Measurements from ENCODE around the gene UBE3D.

The UBE3D gene, protein sequence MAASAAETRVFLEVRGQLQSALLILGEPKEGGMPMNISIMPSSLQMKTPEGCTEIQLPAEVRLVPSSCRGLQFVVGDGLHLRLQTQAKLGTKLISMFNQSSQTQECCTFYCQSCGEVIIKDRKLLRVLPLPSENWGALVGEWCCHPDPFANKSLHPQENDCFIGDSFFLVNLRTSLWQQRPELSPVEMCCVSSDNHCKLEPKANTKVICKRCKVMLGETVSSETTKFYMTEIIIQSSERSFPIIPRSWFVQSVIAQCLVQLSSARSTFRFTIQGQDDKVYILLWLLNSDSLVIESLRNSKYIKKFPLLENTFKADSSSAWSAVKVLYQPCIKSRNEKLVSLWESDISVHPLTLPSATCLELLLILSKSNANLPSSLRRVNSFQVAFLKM

DNA sequence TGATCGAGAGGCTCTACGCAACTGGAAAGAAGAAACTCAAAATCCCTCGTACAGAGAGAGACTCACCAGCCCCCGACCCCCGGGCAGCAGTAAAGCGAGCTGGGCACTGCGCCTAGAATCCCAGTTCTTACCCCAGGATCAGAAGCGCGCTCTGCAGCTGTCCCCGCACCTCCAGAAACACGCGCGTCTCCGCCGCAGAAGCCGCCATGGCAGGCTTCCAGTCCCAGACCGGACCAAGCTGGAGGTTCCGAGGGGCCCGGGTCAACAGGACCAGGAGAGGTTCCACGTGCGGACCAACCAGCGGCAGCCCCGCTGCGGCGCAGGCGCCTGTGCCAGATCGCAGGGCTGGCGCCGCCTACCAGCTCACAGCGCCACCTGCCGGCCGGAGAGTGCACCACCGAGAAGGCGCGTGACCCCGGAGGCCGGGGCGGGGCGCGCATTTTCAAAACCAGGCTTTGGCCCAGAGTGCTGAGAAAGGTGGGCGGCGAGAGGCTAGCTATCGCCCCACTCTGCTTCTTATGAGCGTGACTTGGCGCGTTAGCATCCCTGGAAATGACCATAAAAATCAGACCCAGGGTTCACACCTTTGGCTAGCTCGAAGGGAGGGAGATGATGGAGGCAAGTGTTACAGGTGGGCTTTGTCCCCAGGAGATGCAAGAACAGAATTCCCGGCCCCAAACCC, at the start of gene UBE3D:
TSS of gene UBE3D (minus strand) at position 331 of the 682 bp plus-strand sequence. CDS start at position 208, 123 bp downstream.
- DNase-seq, result peak; percentile 75

DNA sequence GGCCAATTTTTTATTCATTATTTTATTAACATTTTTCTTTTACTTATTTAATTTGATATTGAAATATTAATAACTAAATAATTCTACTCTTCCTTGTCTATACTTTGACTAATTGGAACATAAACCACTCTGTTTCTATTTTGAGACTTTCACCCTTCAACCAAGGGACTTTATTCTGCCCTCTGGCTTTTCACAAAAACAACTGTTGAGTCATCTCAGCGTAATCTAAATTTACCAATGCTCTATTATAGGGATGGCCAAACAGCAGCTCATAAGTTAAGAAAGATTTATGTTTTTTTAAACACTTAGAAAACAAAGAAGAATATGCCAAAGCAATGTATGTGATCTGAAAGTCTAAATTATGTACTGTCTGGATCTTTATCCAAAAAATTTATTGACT, 48.5 kb upstream of the UBE3D start:
- no peak for DNase-seq

DNA sequence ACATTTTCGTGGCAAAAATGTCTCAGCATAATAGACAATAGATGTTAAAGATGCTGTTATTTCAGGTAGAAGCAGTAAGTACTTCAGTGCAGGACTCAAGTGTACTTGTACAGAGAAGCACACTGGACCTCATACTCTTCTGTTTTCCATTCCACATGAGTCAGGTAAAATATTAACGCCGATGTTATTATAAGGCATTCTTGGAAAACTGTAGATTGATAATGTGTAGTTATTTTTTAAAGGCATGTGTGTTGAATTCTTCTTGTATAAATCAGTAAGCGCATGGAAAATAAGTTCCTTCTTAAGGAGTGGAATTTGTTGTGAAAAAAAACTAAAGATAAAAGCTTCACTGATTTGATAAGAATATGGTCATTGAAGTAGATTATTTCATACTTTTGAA, 47.6 kb upstream of the UBE3D start:
- DNase-seq, result no peak

DNA sequence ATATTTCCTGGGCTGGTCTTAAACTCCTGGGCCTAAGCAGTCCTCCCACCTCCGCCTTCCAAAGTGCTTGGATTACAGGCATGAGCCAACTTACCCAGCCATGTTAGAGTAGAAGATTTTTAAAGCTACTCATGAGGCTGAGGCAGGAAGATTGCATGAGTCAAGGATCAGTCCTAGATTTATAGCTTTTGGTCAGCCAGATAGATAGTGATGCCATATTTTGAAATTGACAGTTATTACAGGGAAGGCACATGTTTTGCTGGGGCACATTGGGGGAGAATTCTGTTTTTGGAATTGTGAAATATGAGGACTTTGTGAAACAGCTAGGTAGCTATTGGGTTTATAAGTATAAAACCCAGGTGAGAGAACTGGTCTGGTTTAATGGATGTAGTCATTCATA, 42.7 kb upstream of the UBE3D start:
- DNase-seq, result no peak

DNA sequence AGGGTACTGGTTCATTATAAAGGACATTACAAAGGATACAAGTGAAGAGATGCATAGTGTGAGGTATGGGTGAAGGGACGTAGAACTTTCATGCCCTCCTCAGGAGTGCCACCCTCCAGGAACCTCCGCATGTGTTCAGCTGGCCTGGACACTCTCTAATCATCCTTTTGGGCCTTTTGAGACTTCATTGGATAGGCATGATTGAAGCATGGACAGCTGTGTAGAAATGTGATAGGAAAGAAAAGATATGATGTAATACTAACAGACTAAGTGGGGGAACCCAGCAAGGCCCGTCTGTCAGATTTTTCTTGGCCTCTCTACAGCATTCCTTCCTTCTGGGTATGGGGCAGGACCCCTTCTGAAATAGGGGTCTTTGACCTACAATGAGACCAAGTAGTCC, 32.9 kb upstream of the UBE3D start:
- no peak for DNase-seq

DNA sequence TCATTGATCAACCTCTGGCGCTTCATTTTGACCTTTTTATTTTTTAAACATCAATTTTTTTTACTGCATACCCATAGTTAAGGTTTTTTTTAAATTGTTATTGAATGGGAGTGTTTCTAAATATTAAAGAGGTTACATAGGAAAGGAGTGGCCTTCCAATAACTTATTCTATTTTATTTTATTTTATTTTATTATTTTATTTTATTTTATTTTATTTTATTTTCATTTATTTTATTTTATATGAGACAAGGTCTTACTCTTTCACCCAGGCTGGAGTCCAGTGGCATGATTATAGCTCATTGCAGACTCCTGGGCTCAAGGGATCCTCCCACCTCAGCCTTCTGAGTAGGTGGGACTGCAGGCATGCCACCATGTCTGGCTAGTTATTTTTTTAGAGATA, 32.0 kb upstream of the UBE3D start:
- DNase-seq, result no peak

DNA sequence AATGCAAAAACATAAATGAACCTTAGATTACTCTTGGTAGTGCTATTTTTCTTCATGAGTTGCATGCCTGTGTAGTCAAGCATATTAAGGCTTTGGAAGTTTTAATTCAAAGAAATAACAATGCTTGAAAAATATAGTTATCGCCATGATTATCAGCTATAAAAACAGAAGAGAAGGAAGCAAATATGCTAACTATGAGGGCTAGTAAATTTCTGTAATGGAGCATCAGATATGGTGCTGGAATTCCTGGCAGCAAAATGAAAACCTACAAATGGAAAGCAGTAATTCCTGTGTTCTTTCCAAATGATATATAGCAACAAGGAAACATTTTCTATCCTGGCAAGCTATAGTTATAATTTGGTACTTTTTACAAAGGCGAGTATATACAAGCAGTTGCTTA, 31.6 kb upstream of the UBE3D start:
- no peak for DNase-seq

DNA sequence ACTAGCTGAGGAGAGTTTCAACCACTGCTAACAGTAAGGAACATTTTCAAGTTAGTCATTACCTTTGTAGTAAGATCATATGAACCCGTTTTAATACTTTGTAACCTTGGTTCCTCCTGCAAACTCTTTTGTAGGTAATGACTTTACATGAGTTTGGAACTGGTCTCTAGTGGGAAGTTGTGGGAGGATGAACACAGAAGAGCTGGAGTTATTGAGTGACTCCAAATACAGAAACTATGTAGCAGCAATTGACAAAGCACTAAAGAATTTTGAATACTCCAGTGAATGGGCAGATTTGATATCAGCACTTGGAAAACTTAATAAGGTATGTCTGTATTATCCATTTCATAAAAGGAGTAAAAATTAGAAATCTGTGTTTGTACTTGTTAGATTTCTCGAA, 31.1 kb upstream of the UBE3D start:
- DNase-seq, result no peak

DNA sequence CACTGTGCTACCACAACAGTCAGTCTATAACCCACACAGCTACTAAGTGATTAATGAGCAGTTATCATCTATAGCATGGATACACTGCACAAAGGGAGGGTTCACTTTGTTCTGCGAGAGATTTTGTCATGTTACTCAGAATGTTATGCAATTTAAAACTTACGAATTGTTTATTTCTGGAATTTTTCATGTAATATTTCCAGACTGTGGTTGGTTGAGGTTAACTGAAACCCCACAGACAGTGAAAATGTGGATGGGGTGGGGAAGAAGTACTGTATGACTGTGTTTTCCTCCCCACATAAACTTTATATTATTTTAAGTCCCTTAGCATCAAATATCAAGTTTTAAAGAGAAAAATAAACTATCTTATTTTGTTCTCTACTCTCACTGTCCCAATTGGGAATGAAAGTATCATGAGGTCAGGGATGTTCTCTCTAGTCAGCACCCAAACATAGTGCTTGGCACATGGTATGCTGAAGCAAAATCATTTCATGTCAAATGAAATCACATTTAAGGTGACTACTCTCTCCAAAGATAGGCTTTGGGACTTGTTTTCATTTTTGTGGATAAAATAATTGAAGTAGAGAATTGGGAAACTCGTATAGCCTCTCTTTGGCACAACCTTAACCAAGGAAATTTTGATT, 27.2 kb upstream of the UBE3D start:
- DNase-seq, result no peak

DNA sequence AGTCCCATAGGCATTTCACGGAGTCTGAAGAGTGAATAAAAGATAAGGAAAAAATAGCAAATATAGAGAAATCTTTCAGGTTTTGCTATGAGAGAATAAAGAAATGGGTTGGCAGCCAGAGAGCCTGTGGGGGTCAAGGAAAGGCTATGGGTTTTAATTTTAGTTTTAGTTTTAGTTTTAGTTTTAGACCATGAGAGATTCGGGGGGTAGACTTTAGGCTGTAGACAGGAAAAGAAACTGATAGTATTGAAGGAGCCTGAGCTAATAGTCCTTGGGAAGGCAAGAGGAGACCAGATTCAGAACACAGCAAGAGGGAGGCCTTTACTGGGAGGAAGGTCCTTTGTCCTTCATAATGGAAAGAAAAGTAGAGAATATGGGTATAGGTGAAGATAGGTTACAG, 21.1 kb upstream of the UBE3D start:
- no peak for DNase-seq

DNA sequence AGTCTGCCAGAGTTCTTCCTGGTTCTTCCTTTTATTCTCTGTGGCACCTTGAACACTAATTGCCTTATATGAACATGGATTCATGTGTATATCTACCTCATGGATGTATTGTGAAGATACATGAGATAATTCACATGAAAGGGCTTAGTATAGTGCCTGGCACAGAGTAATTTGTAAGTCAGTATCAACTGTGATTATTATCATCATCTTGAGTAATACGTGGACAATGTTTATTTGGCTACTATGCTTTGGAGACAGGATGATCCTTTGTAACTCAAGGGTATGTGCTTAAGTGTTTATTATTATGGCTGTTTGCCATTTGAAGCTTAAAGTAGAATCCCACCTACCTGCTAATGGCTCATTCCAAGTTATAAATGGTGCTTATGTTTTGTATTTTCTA, 17.8 kb upstream of the UBE3D start:
- no peak for DNase-seq

DNA sequence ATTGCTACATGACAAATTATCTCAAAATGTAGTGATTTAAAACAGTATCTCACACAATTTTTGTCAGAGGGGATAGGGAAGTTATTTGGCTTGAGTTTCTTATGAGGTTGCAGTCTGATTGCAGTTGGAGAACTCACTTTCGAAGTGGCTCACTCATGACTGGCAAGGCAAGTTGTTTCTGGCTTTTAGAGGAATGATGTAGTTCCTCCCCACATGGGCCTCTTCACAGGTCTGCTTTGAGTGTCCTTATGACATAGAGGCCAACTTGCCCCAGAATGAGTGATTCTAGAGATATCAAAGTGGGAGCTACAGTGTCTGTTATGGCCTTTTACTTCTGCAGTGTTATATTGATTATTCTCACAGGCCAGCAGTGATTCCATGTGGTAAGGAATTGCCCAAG, 8.0 kb upstream of the UBE3D start:
- no peak for DNase-seq

DNA sequence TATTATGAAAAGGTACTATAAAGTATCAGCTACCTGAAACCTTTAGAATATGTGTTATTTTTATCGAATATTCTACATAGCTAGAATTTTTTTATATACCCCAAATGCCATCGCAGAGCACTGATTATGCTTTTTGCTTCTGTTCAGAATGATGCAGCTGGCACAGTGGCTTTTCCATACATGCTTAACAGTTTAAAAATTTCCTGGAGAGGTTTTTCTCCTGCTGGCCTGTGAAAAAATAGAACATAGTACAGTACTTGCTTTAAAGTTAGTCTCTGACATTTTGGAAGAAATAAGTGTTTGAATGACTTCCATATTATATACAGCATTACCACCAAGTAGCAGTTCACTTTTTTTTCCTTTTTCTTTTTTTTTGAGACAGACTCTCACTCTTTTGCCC, 7.1 kb upstream of the UBE3D start:
- DNase-seq, result no peak

DNA sequence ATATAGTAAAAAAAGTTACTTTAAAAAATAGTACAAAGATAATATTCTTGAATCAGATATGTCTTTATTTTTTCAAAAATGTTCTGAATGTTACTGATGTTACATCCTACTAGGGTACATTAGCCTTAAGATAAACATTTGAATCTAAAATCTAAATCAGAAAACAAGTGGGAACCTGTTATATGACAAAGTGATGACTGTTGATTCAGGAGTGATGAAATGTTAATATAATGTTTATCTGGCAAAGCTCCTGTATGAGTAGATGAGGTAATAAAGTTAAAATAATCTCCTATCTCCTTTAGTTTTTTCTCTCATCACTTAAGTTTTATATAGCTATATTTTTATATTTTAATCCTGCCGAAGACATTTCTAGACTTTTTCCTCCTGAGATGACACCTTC, 6.1 kb upstream of the UBE3D start:
- no peak for DNase-seq

DNA sequence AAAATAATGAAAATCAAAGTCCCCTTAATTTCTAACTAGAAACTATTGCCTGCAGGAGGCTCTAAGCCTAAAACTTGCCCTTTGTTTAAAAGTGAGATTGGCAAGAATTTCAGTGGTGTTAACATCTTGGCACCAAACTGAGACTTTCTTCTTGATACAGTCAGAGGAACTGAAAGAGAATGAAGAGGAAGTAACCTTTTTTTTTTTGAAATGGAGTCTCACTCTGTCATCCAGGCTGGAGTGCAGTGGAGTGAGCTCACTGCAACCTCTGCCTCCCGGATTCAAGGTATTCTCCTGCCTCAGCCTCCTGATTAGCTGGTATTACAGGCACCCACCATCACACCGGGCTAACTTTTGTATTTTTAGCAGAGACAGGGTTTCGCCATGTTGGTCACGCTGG, 5.4 kb upstream of the UBE3D start:
- DNase-seq, result no peak

DNA sequence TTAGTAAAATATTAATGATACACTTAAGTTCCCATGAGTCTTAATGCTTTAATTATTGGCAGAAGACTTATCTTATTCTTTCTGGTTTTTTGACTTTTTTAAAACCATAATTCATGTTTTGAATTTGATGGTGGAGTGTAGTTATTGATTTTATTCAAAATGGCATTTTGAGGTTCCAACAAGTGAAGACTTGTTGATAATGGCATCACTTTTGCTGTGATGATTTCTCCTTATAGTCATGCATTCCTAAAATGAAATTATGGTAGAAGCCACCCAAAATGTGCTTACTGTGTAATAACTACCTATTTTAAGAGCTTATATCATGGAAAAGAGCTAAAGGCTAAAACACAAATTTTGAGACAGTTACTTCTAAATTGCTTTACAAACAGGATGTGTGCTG, 4.0 kb upstream of the UBE3D start:
- no peak for DNase-seq

DNA sequence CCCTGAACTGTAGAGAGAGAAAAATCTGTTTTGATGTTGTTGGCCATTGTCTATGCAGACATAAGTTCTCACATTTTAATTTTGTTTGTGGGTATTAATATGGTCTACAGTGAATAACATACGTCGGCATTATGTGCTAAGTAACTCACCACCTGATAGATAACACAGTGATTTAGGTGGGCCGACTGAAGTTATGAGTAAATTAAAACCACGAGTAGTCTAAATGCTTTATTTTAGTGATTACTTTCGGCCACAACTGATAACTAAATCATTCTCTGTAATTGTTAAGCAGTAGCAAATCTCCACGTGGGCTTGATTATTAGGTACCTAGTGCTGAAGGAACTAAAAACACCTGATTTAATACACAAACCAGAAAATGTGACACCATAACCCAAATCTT, 3.0 kb upstream of the UBE3D start:
- no peak for DNase-seq

DNA sequence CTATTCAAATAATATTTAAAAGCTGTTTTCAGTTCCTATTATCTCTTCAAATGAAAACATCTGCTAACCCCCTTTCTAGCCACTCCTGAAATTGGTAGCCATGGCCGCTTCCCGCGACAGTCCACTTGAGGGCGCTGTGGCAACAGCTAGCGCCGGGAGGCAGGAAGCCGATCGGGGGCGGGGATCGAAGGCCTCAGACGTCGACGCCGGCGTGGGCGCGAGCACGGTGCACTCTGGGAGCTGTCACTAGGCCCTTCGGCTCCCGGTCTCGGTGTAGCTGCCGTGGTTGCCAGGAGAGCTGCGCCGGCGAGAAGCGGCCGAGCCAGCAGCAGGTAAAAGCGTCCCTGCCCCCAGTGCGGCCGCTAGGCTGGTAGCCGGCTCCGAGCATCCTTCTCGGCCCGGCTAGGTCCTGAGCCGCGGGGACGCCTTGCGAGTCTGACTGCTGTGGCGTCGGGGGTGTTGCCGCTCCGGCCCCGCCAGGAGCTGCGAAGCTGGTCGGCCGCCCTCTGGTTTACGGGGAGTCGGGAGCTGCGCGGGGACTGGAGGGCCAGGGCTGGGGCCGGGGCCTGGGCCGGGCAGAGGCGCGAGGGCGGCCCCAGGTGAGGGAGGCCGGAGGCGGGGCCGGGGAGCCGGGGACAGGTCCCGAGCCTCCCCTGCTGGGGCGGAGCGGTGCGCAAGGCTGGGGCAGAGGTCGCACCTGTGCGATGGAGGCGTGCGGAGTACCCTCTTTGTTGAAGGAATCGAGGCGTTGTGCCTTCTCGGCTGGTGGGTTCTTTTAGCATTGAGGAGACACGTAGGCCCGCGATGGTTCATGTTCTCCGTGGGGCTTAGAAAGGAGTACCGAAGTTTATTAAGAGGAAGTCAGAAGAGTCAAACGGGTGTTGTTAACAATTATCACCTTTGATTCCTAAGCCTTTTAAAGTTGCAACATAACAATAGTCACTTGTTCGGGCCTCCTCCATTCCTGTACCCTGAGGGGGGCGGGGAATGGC, 2.1 kb upstream of the UBE3D start, which contains the start of gene DOP1A:
TSS of gene DOP1A (plus strand) at position 224 of the 992 bp plus-strand sequence. CDS start 29,307 bp downstream, outside the sequence.
- DNase-seq, result peak; percentile 98

DNA sequence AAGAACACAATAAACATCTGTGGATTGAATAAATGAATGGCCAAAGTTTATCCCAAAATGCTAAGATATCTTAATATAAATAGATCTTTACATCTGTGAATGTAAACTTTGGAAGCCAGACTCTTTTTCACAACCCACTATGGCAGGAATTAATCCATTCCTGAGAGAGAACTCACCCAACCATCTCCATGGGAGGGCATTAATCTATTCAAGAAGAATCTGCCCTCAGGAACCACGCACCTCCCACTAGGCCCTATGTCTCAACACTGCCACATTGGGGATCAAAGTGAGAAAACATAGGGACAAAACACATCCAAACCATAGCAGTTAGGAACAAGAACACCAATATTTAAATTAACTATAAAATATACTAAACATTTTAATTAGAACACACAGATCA, 3.4 kb downstream of the UBE3D start:
- DNase-seq, result no peak

DNA sequence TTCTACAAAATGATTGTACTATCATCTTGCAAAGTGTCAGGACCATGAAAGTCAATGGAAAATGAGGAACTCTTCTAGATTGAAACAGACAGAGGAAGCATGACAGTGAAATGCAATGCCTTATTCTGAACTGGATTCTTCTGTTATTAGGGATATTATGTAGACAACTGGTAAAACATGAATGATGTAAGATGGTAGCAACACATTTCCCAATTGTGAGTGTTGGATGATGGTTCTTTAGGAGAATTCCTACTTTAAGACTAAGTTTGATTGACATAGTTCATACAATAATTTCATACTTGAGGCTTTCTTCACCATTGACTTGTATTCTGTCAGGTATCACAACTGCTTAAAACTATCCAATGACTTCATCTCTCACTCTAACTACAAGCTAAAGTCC, 4.5 kb downstream of the UBE3D start:
- DNase-seq, result no peak

DNA sequence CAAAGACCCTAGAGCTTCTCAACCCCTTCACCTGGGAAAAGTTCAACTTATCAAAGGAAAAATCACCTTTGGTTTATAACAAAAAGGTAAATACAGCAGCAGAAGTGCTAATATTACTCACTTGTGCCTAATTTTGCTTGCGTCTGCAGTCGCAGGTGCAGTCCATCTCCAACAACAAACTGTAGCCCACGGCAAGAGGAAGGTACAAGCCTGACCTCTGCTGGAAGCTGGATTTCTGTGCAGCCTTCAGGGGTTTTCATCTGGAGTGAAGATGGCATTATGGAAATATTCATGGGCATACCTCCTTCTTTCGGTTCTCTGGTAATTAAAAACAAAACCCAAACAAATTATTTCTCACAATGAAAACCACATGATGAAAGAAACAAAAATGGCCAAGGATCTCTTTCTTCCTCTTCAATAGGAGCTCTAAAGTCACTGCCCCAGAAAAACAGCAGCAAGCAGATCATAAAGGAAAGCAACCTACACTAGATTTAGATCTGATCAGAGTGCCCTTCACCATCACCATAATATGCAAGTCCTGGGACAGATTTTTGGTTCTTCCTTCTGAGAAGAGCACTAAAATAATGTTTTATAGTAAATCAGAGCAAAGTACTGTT, 7.8 kb downstream of the UBE3D start:
- DNase-seq, result peak; percentile 64

DNA sequence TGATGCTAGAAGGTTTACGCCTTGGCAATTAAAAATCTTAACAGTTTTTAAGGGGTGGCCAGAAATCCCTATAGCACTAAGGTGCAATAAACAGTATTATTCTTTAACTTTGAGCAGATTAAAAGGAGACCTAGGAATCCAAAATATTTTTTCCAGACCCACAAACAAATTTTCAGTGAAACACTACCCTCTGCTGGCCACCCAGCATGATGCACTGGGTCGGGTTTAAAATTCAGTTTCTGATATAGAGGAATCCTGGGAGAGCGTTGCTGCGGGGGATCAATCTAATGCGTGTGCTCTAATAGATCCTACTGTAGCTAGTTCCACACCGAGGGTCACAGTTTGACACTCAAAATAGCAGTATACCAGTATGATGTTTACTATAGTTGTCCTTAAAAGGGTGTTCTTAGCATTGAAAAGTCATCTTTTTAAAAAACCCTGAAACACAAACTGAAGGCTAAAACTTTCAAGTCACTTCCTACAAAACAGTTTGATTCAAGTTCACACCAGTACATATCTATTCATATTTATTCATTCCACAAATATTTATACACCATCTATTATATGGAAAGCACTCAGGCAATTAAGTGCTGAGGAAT, 10.2 kb downstream of the UBE3D start:
- DNase-seq, result peak; percentile 49

Data from COR-L47 (cell line).